ENCODE data around the gene STT3B. TPM values are rescaled to one million over a fixed set of nuclear protein-coding genes. Genes with fewer than 3 reads are reported as not detected.
"Not testable (repeated sequence)": the region's sequence is repeated elsewhere in the genome, so short reads cannot be mapped to it uniquely, and the experiment has no call there.

STT3B gene
- total and polyA plus RNA-seq, 2 donors from 2014 or later = 44.7 to 89.9 TPM

DNA sequence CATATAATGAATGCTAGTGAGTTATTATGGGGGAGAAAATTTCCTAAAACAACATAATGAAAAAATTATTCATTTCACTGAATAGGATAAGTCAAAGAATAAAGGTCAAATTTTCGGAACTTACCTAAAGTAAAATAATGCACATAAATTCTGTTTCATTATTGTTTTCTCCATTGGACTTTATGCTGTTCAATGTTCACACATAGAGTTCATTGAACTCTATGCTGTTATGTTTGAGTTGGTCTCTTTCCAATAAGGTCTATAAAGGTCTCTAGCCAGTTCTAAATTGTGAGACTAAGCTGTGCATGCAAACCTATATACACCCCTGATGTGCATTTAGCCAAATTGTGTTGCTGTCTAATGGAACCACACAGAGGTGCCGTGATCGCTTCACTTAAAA lies 28.5 kb upstream of the STT3B start:
- no peaks in the 10 kb centered on the region for H3K36me3 ChIP-seq (ENCODE audit: control insufficient read depth in 2 of 3, insufficient read depth in 3 of 3, low read length in 3 of 3)
- TF ChIP-seq, protein P1, sequence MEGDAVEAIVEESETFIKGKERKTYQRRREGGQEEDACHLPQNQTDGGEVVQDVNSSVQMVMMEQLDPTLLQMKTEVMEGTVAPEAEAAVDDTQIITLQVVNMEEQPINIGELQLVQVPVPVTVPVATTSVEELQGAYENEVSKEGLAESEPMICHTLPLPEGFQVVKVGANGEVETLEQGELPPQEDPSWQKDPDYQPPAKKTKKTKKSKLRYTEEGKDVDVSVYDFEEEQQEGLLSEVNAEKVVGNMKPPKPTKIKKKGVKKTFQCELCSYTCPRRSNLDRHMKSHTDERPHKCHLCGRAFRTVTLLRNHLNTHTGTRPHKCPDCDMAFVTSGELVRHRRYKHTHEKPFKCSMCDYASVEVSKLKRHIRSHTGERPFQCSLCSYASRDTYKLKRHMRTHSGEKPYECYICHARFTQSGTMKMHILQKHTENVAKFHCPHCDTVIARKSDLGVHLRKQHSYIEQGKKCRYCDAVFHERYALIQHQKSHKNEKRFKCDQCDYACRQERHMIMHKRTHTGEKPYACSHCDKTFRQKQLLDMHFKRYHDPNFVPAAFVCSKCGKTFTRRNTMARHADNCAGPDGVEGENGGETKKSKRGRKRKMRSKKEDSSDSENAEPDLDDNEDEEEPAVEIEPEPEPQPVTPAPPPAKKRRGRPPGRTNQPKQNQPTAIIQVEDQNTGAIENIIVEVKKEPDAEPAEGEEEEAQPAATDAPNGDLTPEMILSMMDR (IDR thresholded peaks at IDR 0.05; ENCODE audit: borderline replicate concordance, extremely low read depth, insufficient read depth) = no peak
- FAIRE-seq = no peak
- intact Hi-C loops (cut with DNase I) = no loop called here
- no peak overlapping the region for H3K9ac ChIP-seq (ENCODE audit: low read length in 3 of 3)
- H3K4me3 ChIP-seq (ENCODE audit: low read length in 3 of 3) = no peak overlapping the region
- H3K27me3 ChIP-seq (ENCODE audit: control insufficient read depth, insufficient read depth, low read length) = no peaks in the 10 kb centered on the region
- no peaks in the 10 kb centered on the region for H3K9me3 ChIP-seq (ENCODE audit: control insufficient read depth in 2 of 3, insufficient read depth in 1 of 3, low read length in 3 of 3)
- DNase-seq = no peak
- H3K4me1 ChIP-seq (ENCODE audit: control insufficient read depth in 2 of 3, insufficient read depth in 2 of 3, low read depth in 1 of 3, low read length in 3 of 3) = no peaks in the 10 kb centered on the region
- no peak overlapping the region for H3K27ac ChIP-seq (ENCODE audit: low read depth in 2 of 2, low read length in 2 of 2)

DNA sequence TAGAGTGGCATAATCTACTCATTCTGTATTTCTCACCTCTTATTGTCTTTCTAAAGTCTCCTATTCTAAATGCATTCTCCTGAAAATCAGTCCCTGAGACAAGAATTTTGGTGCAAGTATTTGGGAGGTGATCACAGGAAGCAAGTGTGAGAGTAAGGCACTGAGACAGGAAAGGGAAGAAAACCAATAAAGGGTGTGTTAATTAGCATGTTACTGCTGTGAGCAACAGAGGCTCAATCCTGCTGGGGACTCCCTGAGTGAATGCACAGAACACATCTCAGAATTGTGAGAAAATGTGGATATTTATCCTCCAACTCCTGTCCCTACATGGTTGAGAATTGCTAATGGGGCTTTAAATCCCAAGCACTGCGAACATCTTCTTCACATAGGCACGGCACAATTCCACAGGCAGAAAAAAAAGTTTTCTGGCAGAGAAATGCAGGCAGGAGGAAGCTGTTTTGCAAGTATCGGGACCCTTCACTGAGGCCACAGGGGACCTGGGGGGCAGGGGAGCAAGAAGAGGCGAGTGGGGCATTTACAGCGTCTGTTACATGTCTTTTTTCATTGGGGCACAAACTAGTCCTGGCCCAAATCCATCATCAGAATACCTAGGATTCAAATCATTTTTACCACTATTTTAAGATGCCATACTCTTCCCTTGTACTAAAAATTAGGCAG lies 27.2 kb upstream of the STT3B start:
- TF ChIP-seq, protein P1 (IDR thresholded peaks at IDR 0.05; ENCODE audit: borderline replicate concordance, extremely low read depth, insufficient read depth) = no peak
- intact Hi-C loops (cut with DNase I) = no loop called here
- H3K4me1 ChIP-seq (ENCODE audit: control insufficient read depth in 2 of 3, insufficient read depth in 2 of 3, low read depth in 1 of 3, low read length in 3 of 3) = no peaks in the 10 kb centered on the region
- DNase-seq = no peak
- no peak for FAIRE-seq
- no peaks in the 10 kb centered on the region for H3K9me3 ChIP-seq (ENCODE audit: control insufficient read depth in 2 of 3, insufficient read depth in 1 of 3, low read length in 3 of 3)
- H3K4me3 ChIP-seq (ENCODE audit: low read length in 3 of 3) = no peak overlapping the region
- no peak overlapping the region for H3K27ac ChIP-seq (ENCODE audit: low read depth in 2 of 2, low read length in 2 of 2)
- no peaks in the 10 kb centered on the region for H3K27me3 ChIP-seq (ENCODE audit: control insufficient read depth, insufficient read depth, low read length)
- H3K9ac ChIP-seq (ENCODE audit: low read length in 3 of 3) = no peak overlapping the region
- H3K36me3 ChIP-seq (ENCODE audit: control insufficient read depth in 2 of 3, insufficient read depth in 3 of 3, low read length in 3 of 3) = no peaks in the 10 kb centered on the region

DNA sequence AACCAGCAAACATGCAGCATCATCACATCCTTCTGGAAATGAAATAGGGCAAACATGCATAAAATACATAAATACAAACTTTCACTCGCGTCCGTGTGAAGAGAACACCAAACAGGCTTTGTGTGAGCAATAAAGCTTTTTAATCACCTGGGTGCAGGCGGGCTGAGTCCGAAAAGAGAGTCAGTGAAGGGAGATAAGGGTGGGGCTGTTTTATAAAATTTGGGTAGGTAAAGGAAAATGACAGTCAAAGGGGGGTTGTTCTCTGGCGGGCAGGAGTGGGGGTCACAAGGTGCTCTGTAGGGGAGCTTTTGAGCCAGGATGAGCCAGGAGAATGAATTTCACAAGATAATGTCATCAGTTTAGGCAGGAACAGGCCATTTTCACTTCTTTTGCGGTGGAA lies 26.2 kb upstream of the STT3B start:
- FAIRE-seq; H3K36me3 ChIP-seq (ENCODE audit: control insufficient read depth in 2 of 3, insufficient read depth in 3 of 3, low read length in 3 of 3); H3K9ac ChIP-seq (ENCODE audit: low read length in 3 of 3); intact Hi-C loops (cut with DNase I); DNase-seq; H3K9me3 ChIP-seq (ENCODE audit: control insufficient read depth in 2 of 3, insufficient read depth in 1 of 3, low read length in 3 of 3); H3K4me1 ChIP-seq (ENCODE audit: control insufficient read depth in 2 of 3, insufficient read depth in 2 of 3, low read depth in 1 of 3, low read length in 3 of 3); H3K4me3 ChIP-seq (ENCODE audit: low read length in 3 of 3); H3K27me3 ChIP-seq (ENCODE audit: control insufficient read depth, insufficient read depth, low read length); H3K27ac ChIP-seq (ENCODE audit: low read depth in 2 of 2, low read length in 2 of 2): not testable (repeated sequence)

DNA sequence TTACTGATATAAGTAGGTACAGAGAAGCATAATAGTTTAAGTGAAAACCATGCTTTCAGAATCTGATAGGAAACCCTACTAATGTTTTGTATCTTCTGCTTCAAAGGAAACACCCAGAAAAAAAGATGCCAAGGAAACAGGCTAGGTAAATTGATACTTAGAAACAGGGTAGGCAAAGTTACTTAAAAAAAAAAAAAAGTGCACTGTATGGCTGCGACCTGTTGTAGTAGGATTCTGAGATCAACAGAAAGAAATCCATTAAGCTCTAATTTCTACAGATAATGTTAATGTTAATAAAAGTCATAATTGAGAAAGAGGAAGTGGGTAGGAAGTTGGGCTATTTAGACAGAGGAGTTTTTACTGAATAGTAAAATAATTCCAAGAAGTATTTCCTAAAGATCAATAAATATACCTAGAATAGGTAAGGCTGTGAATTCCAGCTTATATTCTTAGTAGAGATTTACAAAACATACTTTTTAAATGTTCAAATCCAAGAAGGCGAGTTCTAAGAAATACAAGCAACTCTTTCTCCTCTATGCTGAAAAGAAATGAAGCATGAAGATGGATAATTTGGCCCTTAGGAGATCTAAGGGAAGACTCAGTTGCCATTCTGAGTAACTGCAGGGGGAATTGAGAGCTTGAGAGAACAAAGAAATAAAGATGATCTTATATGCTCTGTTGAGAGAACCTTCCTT lies 24.1 kb upstream of the STT3B start:
- TF ChIP-seq, protein P1 (IDR thresholded peaks at IDR 0.05; ENCODE audit: borderline replicate concordance, extremely low read depth, insufficient read depth) = no peak

More for the DNA sequence above, 24.1 kb upstream of the STT3B start:
- no peak overlapping the region for H3K9ac ChIP-seq (ENCODE audit: low read length in 3 of 3)
- H3K36me3 ChIP-seq (ENCODE audit: control insufficient read depth in 2 of 3, insufficient read depth in 3 of 3, low read length in 3 of 3) = no peaks in the 10 kb centered on the region
- H3K27me3 ChIP-seq (ENCODE audit: control insufficient read depth, insufficient read depth, low read length) = no peaks in the 10 kb centered on the region
- no peak for DNase-seq
- no peak overlapping the region for H3K27ac ChIP-seq (ENCODE audit: low read depth in 2 of 2, low read length in 2 of 2)
- H3K4me1 ChIP-seq (ENCODE audit: control insufficient read depth in 2 of 3, insufficient read depth in 2 of 3, low read depth in 1 of 3, low read length in 3 of 3) = no peaks in the 10 kb centered on the region
- FAIRE-seq = no peak
- intact Hi-C loops (cut with DNase I) = no loop called here
- no peaks in the 10 kb centered on the region for H3K9me3 ChIP-seq (ENCODE audit: control insufficient read depth in 2 of 3, insufficient read depth in 1 of 3, low read length in 3 of 3)
- no peak overlapping the region for H3K4me3 ChIP-seq (ENCODE audit: low read length in 3 of 3)

Measured in kidney (tissue), 14 donors.